DMS79 treated with DMSO at 0.1 percent for 48 hours (cell line): ENCODE results near the gene MEPE.
"Not testable (repeated sequence)": the region's sequence is repeated elsewhere in the genome, so short reads cannot be mapped to it uniquely, and the experiment has no call there.

Source experiments
- DNase-seq: peaks from one replicate; lab custom pipeline; 2025; lab: John Stamatoyannopoulos, UW

Gene MEPE

GRCh38 chr4:87884976-87885549, 52.3 kb downstream of the MEPE start:
- DNase-seq = no peak

- DNase-seq = no peak
Measured at GRCh38 chr4:87886083-87886482, 53.3 kb downstream of the MEPE start.

- not testable (repeated sequence) for DNase-seq
Measured at GRCh38 chr4:87890753-87891152, 58.0 kb downstream of the MEPE start.

GRCh38 chr4:87895964-87896621, 63.3 kb downstream of the MEPE start:
- DNase-seq = no peak
